Measurements from ENCODE around the gene PERM1. TPM values are rescaled to one million over a fixed set of nuclear protein-coding genes. Genes with fewer than 3 reads are reported as not detected.

PERM1 gene
- total and polyA plus RNA-seq, 9 of the 15 experiments (the other 6 are each of a cell fraction or from before 2014, with no cell fraction given): not detected

- TF ChIP-seq ZNF23 (CRISPR knock-in tag; IDR thresholded peaks at IDR 0.05): no peak
- no peak for TF ChIP-seq DMBX1 (CRISPR knock-in tag; IDR thresholded peaks at IDR 0.05; ENCODE audit: borderline replicate concordance)
- 0 out of 4 replicates have a peak, but pooled peaks have one; percentile 10 to 15 for TF ChIP-seq MAZ (CRISPR knock-in tag; conservative IDR thresholded peaks at IDR 0.05 in 1 of 2, IDR thresholded peaks at IDR 0.05 in 1 of 2)
- TF ChIP-seq ZNF398 (CRISPR knock-in tag; IDR thresholded peaks at IDR 0.05): no peak
- 0 out of 2 replicates have a peak, but pooled peaks have one; percentile 36 for TF ChIP-seq ETS1 (conservative IDR thresholded peaks at IDR 0.05; ENCODE audit: control insufficient read depth, low read depth, low read length)
- no peak for TF ChIP-seq MCM3 (IDR thresholded peaks at IDR 0.05)
- no peak for TF ChIP-seq MAFG (tag; conservative IDR thresholded peaks at IDR 0.05)
- peak; percentile 64 for TF ChIP-seq EGR1 (conservative IDR thresholded peaks at IDR 0.05)
- peak; percentile 66 to 75 for TF ChIP-seq MNT (conservative IDR thresholded peaks at IDR 0.05)
- TF ChIP-seq RFX5 (IDR thresholded peaks at IDR 0.05; ENCODE audit: low read depth, low read length): no peak
- TF ChIP-seq VEZF1 (CRISPR knock-in tag; IDR thresholded peaks at IDR 0.05): peak; percentile 66
- TF ChIP-seq SMAD4 (CRISPR knock-in tag; conservative IDR thresholded peaks at IDR 0.05): peak; percentile 35; the same call in 1 of the 2 replicates
- no peak for TF ChIP-seq ILF3 (IDR thresholded peaks at IDR 0.05; ENCODE audit: borderline replicate concordance)
- peak; percentile 10 for TF ChIP-seq HNRNPLL (IDR thresholded peaks at IDR 0.05; ENCODE audit: low read depth, low read length, poor library complexity, severe bottlenecking)
- no peak for TF ChIP-seq GTF2F1 (IDR thresholded peaks at IDR 0.05; ENCODE audit: low read depth, low read length)
- TF ChIP-seq TAL1 (IDR thresholded peaks at IDR 0.05): no peak
- TF ChIP-seq ARID2 (IDR thresholded peaks at IDR 0.05): no peak
- TF ChIP-seq MCM5 (IDR thresholded peaks at IDR 0.05; ENCODE audit: low read depth): no peak
- no peak for TF ChIP-seq ZNF134 (CRISPR knock-in tag; conservative IDR thresholded peaks at IDR 0.05)
- TF ChIP-seq SMC3 (conservative IDR thresholded peaks at IDR 0.05; ENCODE audit: insufficient read depth, low read depth, low read length): no peak
- no peak for TF ChIP-seq ZNF436 (CRISPR knock-in tag; IDR thresholded peaks at IDR 0.05)
Measured at GRCh38 chr1:1020415-1021009, 38.6 kb upstream of the PERM1 start (continued).

All from K562 (cell line).